Body of pancreas (tissue), 4 donors: ENCODE data around the gene NFS1. TPM values are rescaled to one million over a fixed set of nuclear protein-coding genes. Genes with fewer than 3 reads are reported as not detected.
"Not testable (repeated sequence)": the region's sequence is repeated elsewhere in the genome, so short reads cannot be mapped to it uniquely, and the experiment has no call there.

Experiments
- ATAC-seq: fragments of 150-250 bp; one replicate; pipeline ENCODE4 v1.9.1; 2016
- DNase-seq, 4 donors: peaks; one replicate each; pipeline ENCODE4 v3.0.0-alpha.2; 2019
- H3K27ac ChIP-seq, 4 donors: fragments of 200-600 bp; sonication (generic); 1 replicate in 3 of 4; 2 replicates in 1 of 4; pipeline versions ENCODE4 v1.5.1 to v1.6.1; 2016 to 2019; ENCODE audit warnings: mild to moderate bottlenecking in 1 of 4, mixed read lengths in 1 of 4, moderate library complexity in 1 of 4
- H3K27me3 ChIP-seq, 2 donors: fragments of 200-600 bp; sonication (generic); one replicate each; pipeline ENCODE4 v1.6.0; 2016; ENCODE audit warnings: mild to moderate bottlenecking in 1 of 2
- H3K36me3 ChIP-seq, 2 donors: fragments of 200-600 bp; sonication (generic); replicated peaks in 1 of 2; 2 replicates each; pipeline ENCODE4 v1.5.1; 2016; ENCODE audit warnings: low read depth in 2 of 2; ENCODE audit not compliant: insufficient read depth in 1 of 2
- H3K4me1 ChIP-seq: fragments of 200-600 bp; sonication (generic); one replicate; pipeline ENCODE4 v1.6.0; 2016
- H3K4me3 ChIP-seq, 2 donors: fragments of 200-600 bp; sonication (generic); 1 replicate in 1 of 2; 2 replicates in 1 of 2; pipeline ENCODE4 v1.5.1; 2016 to 2019
- H3K9me3 ChIP-seq, 3 donors: fragments of 200-600 bp; sonication (generic); 1 replicate in 2 of 3; 2 replicates in 1 of 3; pipeline ENCODE4 v1.5.1; 2016
- POLR2A ChIP-seq, 3 donors: fragments of 450-650 bp; IDR thresholded peaks; one replicate each; pipeline ENCODE4 v1.6.1; 2016; ENCODE audit warnings: antibody characterized with exemption in 3 of 3, mild to moderate bottlenecking in 2 of 3
- WGBS, 2 donors: methylation state at CpG; one replicate each; pipeline ENCODE4 v1.1.5; 2017; 5-methylcytosine and 5-hydroxymethylcytosine counted together
- intact Hi-C: fragments of 100-400 bp; cut with DNase I; formaldehyde crosslinking; loops from one replicate; pipeline ENCODE4 v1.15.1; 2023
- total RNA-seq, 2 donors: library from RNA; depleted of rRNA; stranded (reverse); fragments of >200 nt; gene quantifications; one replicate each; pipeline ENCODE4 v1.1.0, GENCODE V29; 2016
- TF ChIP-seq, protein P1 (sequence below), 7 experiments: fragments of 450-650 bp in 4 of 7; fragments of 200-600 bp in 3 of 7; sonication (generic) in 3 of 7; IDR thresholded peaks; one replicate each; pipeline ENCODE4 v1.5.1; 2016 to 2019; ENCODE audit warnings: antibody characterized with exemption in 7 of 7

NFS1 gene
- total RNA-seq = 10 to 100 TPM; 15.8 to 22.1 TPM

DNA sequence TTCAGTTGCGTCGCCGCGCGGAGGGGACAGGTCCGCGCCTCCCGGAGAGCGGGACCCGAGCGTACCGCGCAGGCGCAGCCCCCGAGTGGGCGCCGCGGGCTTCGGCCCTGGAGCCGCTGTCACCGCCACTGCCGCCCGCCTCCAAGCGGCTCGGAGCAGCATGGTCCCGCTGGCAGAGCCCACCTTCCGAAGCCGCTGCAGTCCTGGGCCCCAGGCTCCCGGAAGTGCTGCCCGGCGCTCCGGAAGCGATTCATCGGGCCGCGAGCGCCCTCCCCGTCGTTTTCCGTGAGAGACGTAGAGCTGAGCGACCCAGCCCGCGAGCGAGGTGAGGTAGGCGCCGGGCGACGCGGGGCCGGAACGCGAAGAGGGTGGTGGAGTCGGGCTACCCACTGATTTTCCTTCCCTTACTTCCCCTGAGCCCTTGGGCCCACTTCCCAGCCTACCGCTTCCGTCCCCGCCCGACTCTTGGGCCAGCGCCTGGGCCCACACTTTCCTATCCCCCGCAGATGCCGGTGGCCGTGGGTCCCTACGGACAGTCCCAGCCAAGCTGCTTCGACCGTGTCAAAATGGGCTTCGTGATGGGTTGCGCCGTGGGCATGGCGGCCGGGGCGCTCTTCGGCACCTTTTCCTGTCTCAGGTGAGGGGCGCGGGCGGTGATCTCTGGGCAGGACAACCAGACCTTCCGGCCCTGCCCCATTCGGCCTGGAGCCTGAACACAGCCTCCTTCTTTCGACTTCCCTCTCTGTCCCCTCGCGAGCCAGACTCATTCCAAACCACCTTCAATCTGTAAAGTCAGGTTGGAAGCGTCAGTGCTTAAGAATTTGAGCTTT lies at the start of gene NFS1, which contains the start of gene ROMO1:
Gene NFS1 (minus strand): TSS at position 226 of the 830 bp plus-strand sequence. CDS start 64 bp downstream, at position 162.
Gene ROMO1 (plus strand): TSS at position 279 of the 830 bp plus-strand sequence. CDS start 228 bp downstream, at position 507.
- intact Hi-C loops = loop anchor here (10.0 kb wide), 1 partner anchor 95 kb away; no protein-coding TSS in a partner anchor
- Histone ChIP-seq H3K27ac (peak within 1 kb of the TSS; percentile 64 to 92 (median 83)), H3K9me3 (no peaks in the 10 kb centered on the region), H3K4me1 (peaks cover 21% of the 10 kb centered on the region), H3K27me3 (no peaks in the 10 kb centered on the region), H3K4me3 (peak within 1 kb of the TSS; percentile 67 to 88), H3K36me3 (peaks cover 8 to 11% of the 10 kb centered on the region in 2 donors)
- 0% methylated on average over 14 to 77 of the region's 81 CpGs for WGBS, 2 donors
- peak; percentile 90 for ATAC-seq
- peak; percentile 35 to 77 (median 72) for TF ChIP-seq POLR2A (IDR thresholded peaks at IDR 0.05)
- TF ChIP-seq, protein P1, sequence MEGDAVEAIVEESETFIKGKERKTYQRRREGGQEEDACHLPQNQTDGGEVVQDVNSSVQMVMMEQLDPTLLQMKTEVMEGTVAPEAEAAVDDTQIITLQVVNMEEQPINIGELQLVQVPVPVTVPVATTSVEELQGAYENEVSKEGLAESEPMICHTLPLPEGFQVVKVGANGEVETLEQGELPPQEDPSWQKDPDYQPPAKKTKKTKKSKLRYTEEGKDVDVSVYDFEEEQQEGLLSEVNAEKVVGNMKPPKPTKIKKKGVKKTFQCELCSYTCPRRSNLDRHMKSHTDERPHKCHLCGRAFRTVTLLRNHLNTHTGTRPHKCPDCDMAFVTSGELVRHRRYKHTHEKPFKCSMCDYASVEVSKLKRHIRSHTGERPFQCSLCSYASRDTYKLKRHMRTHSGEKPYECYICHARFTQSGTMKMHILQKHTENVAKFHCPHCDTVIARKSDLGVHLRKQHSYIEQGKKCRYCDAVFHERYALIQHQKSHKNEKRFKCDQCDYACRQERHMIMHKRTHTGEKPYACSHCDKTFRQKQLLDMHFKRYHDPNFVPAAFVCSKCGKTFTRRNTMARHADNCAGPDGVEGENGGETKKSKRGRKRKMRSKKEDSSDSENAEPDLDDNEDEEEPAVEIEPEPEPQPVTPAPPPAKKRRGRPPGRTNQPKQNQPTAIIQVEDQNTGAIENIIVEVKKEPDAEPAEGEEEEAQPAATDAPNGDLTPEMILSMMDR (IDR thresholded peaks at IDR 0.05) = peak in 3 of 7 experiments; percentile 10 to 42 (median 30)
- peak; percentile 80 to 85 (median 83) for DNase-seq

GRCh38 chr20:35744492-35744841 lies 45.3 kb upstream of the NFS1 start:
- H3K27me3 ChIP-seq, intact Hi-C loops, ATAC-seq, H3K4me3 ChIP-seq, H3K36me3 ChIP-seq, H3K9me3 ChIP-seq, DNase-seq: not testable (repeated sequence)
- WGBS, 2 donors = 91 to 94% methylated on average over 3 of the region's 3 CpGs
- Histone ChIP-seq H3K4me1 (peaks cover 23% of the 10 kb centered on the region), H3K27ac (peak overlapping the region in 1 of 4 donors; percentile 96)

- 75 to 89% methylated on average over 15 of the region's 15 CpGs for WGBS, 2 donors
- peak overlapping the region; percentile 87 to 99 (median 95) for H3K27ac ChIP-seq
- intact Hi-C loops = no loop called here
Observed at GRCh38 chr20:35743693-35744491, 44.7 kb upstream of the NFS1 start.

GRCh38 chr20:35742741-35743523 lies 43.8 kb upstream of the NFS1 start:
- 0 to 2% methylated on average over 8 of the region's 8 CpGs for WGBS, 2 donors

More at GRCh38 chr20:35743693-35744491, 44.7 kb upstream of the NFS1 start:
- Histone ChIP-seq H3K9me3 (no peaks in the 10 kb centered on the region), H3K36me3 (peaks cover under 1 to 4% of the 10 kb centered on the region in 2 donors), H3K4me1 (peaks cover 27% of the 10 kb centered on the region), H3K4me3 (no peak overlapping the region), H3K27me3 (no peaks in the 10 kb centered on the region)
- no peak for ATAC-seq
- no peak for TF ChIP-seq POLR2A (IDR thresholded peaks at IDR 0.05)
- TF ChIP-seq, protein P1 (IDR thresholded peaks at IDR 0.05) = no peak
- no peak for DNase-seq

More at GRCh38 chr20:35742741-35743523, 43.8 kb upstream of the NFS1 start:
- H3K27ac ChIP-seq = peak overlapping the region; percentile 87 to 99 (median 95)
- peak overlapping the region; percentile 34 to 38 for H3K4me3 ChIP-seq
- DNase-seq (peak in 1 of 4 donors; percentile 27), ATAC-seq (no peak)
- H3K4me1 ChIP-seq = peaks cover 36% of the 10 kb centered on the region
- intact Hi-C loops = no loop called here
- no peaks in the 10 kb centered on the region for H3K27me3 ChIP-seq
- TF ChIP-seq, protein P1 (IDR thresholded peaks at IDR 0.05) = no peak
- TF ChIP-seq POLR2A (IDR thresholded peaks at IDR 0.05) = no peak
- peaks cover 4 to 12% of the 10 kb centered on the region in 2 donors for H3K36me3 ChIP-seq
- H3K9me3 ChIP-seq = no peaks in the 10 kb centered on the region
